WTC11 (cell line): Measurements from ENCODE around the gene MANBA.

ENCODE experiments used
- CTCF ChIP-seq: fragments of 200-600 bp; IDR thresholded peaks from 2 replicates; pipeline ENCODE4 v1.8.0; 2022; ENCODE audit warnings: antibody characterized with exemption
- ZNF317 ChIP-seq: sonication (generic); formaldehyde crosslinking; IDR thresholded peaks from 2 replicates; pipeline ENCODE4 v1.8.1; 2023; ENCODE audit warnings: low read depth, mild to moderate bottlenecking, moderate library complexity, missing genetic modification reagents, borderline replicate concordance

- no peak for TF ChIP-seq CTCF
- TF ChIP-seq ZNF317 (CRISPR knock-in tag): no peak
Measured at GRCh38 chr4:102696758-102697157, 64.0 kb downstream of the MANBA start.
